HG03139 (cell line): ENCODE results near the gene DHDDS.
"Not testable (repeated sequence)": the region's sequence is repeated elsewhere in the genome, so short reads cannot be mapped to it uniquely, and the experiment has no call there.

Experiments used
- ATAC-seq: cut with Tn5 transposase; IDR thresholded peaks from one replicate; pipeline ENCODE4 v1.9.1; 2021; ENCODE audit not compliant: unreplicated experiment

DHDDS gene

GRCh38 chr1:26431979-26432695 lies at the start of gene DHDDS:
Gene DHDDS (plus strand): TSS chr1:26432321. CDS start chr1:26432946, 625 bp downstream.
- ATAC-seq = peak; percentile 92

- ATAC-seq = no peak
Measured at GRCh38 chr1:26384076-26384475, 48.0 kb upstream of the DHDDS start.

GRCh38 chr1:26385063-26385462 lies 47.1 kb upstream of the DHDDS start:
- ATAC-seq = not testable (repeated sequence)

GRCh38 chr1:26387447-26387846 lies 44.7 kb upstream of the DHDDS start:
- ATAC-seq = no peak

GRCh38 chr1:26388791-26389445 lies 43.2 kb upstream of the DHDDS start:
- ATAC-seq = no peak

- ATAC-seq = no peak
Measured at GRCh38 chr1:26389604-26390247, 42.4 kb upstream of the DHDDS start.

- no peak for ATAC-seq
Measured at GRCh38 chr1:26391450-26391849, 40.7 kb upstream of the DHDDS start.

- ATAC-seq = no peak
Measured at GRCh38 chr1:26395754-26396153, 36.4 kb upstream of the DHDDS start.

GRCh38 chr1:26399034-26399433 lies 33.1 kb upstream of the DHDDS start:
- ATAC-seq = no peak

GRCh38 chr1:26401891-26402290 lies 30.2 kb upstream of the DHDDS start:
- ATAC-seq = no peak

GRCh38 chr1:26403656-26404055 lies 28.5 kb upstream of the DHDDS start:
- no peak for ATAC-seq

- ATAC-seq = no peak
Measured at GRCh38 chr1:26404641-26405040, 27.5 kb upstream of the DHDDS start.

- ATAC-seq = no peak
Measured at GRCh38 chr1:26405281-26405915, 26.7 kb upstream of the DHDDS start.

GRCh38 chr1:26408604-26409003 lies 23.5 kb upstream of the DHDDS start:
- ATAC-seq = no peak

GRCh38 chr1:26409191-26409807 lies 22.8 kb upstream of the DHDDS start:
- no peak for ATAC-seq

GRCh38 chr1:26410706-26411623 lies 21.2 kb upstream of the DHDDS start, which contains the start of gene LIN28A:
Gene LIN28A (plus strand): TSS chr1:26410817. CDS start chr1:26410892, 75 bp downstream.
- no peak for ATAC-seq

- ATAC-seq = no peak
Measured at GRCh38 chr1:26411624-26412074, 20.5 kb upstream of the DHDDS start.

- ATAC-seq = no peak
Measured at GRCh38 chr1:26412180-26412840, 19.8 kb upstream of the DHDDS start.

- ATAC-seq = no peak
Measured at GRCh38 chr1:26413031-26413430, 19.1 kb upstream of the DHDDS start.
